ENCODE results near the gene ABCG5. TPM values are rescaled to one million over a fixed set of nuclear protein-coding genes. Genes with fewer than 3 reads are reported as not detected.

ABCG5 gene
- total RNA-seq, 2 experiments from 2014 or later = not detected

DNA sequence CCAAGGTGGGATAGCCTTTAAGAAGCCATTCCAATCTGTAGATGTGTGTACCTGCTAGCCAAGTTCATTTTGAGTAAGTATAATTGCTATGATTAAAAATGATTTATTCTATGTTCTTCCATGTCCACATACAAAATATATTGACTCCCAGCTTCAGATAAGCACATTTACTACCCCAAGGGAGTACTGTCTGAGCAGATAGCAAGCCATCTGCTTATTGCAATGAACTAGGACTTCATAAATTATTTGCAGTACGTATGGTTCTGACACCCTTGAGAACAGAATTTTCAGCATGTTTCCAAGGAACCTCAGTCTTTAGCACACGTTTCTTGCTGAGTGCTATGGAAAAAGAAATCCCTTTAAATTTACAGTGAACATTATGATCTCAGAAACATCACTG, 28.2 kb downstream of the ABCG5 start:
- no peaks in the 10 kb centered on the region for H3K4me1 ChIP-seq (ENCODE audit: insufficient read depth, low read length)
- no peaks in the 10 kb centered on the region for H3K9me3 ChIP-seq (ENCODE audit: control insufficient read depth in 1 of 2, insufficient read depth in 1 of 2, low read length in 2 of 2)
- H3K27me3 ChIP-seq (ENCODE audit: control insufficient read depth in 1 of 2, insufficient read depth in 2 of 2, low read length in 2 of 2) = no peaks in the 10 kb centered on the region
- no peaks in the 10 kb centered on the region for H3K9me3 Mint-ChIP-seq
- no peak overlapping the region for H3K27ac ChIP-seq (ENCODE audit: low read depth in 1 of 2, low read length in 2 of 2)
- TF ChIP-seq, protein P1, sequence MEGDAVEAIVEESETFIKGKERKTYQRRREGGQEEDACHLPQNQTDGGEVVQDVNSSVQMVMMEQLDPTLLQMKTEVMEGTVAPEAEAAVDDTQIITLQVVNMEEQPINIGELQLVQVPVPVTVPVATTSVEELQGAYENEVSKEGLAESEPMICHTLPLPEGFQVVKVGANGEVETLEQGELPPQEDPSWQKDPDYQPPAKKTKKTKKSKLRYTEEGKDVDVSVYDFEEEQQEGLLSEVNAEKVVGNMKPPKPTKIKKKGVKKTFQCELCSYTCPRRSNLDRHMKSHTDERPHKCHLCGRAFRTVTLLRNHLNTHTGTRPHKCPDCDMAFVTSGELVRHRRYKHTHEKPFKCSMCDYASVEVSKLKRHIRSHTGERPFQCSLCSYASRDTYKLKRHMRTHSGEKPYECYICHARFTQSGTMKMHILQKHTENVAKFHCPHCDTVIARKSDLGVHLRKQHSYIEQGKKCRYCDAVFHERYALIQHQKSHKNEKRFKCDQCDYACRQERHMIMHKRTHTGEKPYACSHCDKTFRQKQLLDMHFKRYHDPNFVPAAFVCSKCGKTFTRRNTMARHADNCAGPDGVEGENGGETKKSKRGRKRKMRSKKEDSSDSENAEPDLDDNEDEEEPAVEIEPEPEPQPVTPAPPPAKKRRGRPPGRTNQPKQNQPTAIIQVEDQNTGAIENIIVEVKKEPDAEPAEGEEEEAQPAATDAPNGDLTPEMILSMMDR (IDR thresholded peaks at IDR 0.05) = no peak
- no peak overlapping the region for H3K27ac Mint-ChIP-seq
- H3K4me1 Mint-ChIP-seq (ENCODE audit: low read depth) = no peaks in the 10 kb centered on the region
- CTCF ChIA-PET = no interaction called here
- H3K4me3 ChIP-seq (ENCODE audit: low read length) = no peak overlapping the region
- DNase-seq = no peak
- H3K27me3 Mint-ChIP-seq = no peaks in the 10 kb centered on the region
- ATAC-seq (ENCODE audit: poor library complexity) = no peak
- peaks cover 10% of the 10 kb centered on the region for H3K36me3 Mint-ChIP-seq (ENCODE audit: low read depth)
- H3K4me3 Mint-ChIP-seq = no peak overlapping the region
- no peaks in the 10 kb centered on the region for H3K36me3 ChIP-seq (ENCODE audit: insufficient read depth, low read length)
- POLR2A ChIA-PET = no interaction called here
- intact Hi-C loops (cut with DNase I, micrococcal nuclease) = no loop called here

DNA sequence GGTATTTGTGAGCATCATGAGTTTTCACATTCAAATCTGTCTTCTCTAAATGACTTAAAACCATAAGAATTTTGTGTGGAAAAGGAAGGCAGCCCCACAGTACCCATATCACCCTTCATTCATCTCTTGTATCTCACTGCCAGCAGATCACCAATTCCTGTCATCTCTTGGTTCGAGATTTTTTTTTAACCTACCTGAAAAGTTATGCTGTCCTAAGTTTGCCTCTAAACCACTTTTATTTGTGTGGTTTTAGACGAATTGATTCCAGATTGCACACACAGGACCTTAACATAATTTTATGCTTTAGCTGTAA, 32.0 kb downstream of the ABCG5 start:
- Mint-ChIP-seq H3K36me3 (ENCODE audit: low read depth) (peaks cover 17% of the 10 kb centered on the region), H3K9me3 (no peaks in the 10 kb centered on the region), H3K4me1 (ENCODE audit: low read depth) (no peaks in the 10 kb centered on the region), H3K27ac (no peak overlapping the region), H3K27me3 (no peaks in the 10 kb centered on the region), H3K4me3 (no peak overlapping the region)
- ChIA-PET POLR2A (no interaction called here), CTCF (no interaction called here)
- DNase-seq (no peak), ATAC-seq (ENCODE audit: poor library complexity) (no peak)
- Histone ChIP-seq H3K27me3 (ENCODE audit: control insufficient read depth in 1 of 2, insufficient read depth in 2 of 2, low read length in 2 of 2) (no peaks in the 10 kb centered on the region), H3K4me1 (ENCODE audit: insufficient read depth, low read length) (no peaks in the 10 kb centered on the region), H3K9me3 (ENCODE audit: control insufficient read depth in 1 of 2, insufficient read depth in 1 of 2, low read length in 2 of 2) (no peaks in the 10 kb centered on the region), H3K4me3 (ENCODE audit: low read length) (no peak overlapping the region), H3K36me3 (ENCODE audit: insufficient read depth, low read length) (no peaks in the 10 kb centered on the region), H3K27ac (ENCODE audit: low read depth in 1 of 2, low read length in 2 of 2) (no peak overlapping the region)
- intact Hi-C loops (cut with DNase I, micrococcal nuclease) = no loop called here
- TF ChIP-seq, protein P1 (IDR thresholded peaks at IDR 0.05) = no peak

DNA sequence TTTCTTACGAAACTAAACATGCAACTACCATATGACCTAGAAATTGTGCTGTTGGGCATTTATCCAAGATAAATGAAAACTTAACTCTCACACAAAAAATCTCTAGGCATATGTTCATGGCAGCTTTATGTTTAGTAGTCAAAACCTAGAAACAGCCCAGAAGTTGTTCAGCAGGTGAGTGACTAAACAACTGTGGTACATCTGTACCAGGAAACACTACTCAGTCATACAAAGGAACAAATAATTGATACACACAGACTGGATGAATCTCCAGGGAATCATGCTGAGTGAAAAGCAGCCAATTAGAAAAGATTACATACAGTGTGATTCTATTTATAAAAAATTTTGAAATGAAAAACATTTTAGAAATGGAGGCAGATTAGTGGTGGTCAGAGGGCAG, 35.5 kb downstream of the ABCG5 start:
- Mint-ChIP-seq H3K27me3 (no peaks in the 10 kb centered on the region), H3K36me3 (ENCODE audit: low read depth) (peaks cover 17% of the 10 kb centered on the region), H3K27ac (no peak overlapping the region), H3K4me3 (no peak overlapping the region), H3K9me3 (no peaks in the 10 kb centered on the region), H3K4me1 (ENCODE audit: low read depth) (no peaks in the 10 kb centered on the region)
- CTCF ChIA-PET = no interaction called here
- POLR2A ChIA-PET = no interaction called here
- no peak overlapping the region for H3K4me3 ChIP-seq (ENCODE audit: low read length)
- H3K36me3 ChIP-seq (ENCODE audit: insufficient read depth, low read length) = no peaks in the 10 kb centered on the region
- no peaks in the 10 kb centered on the region for H3K9me3 ChIP-seq (ENCODE audit: control insufficient read depth in 1 of 2, insufficient read depth in 1 of 2, low read length in 2 of 2)
- TF ChIP-seq, protein P1 (IDR thresholded peaks at IDR 0.05) = no peak
- ATAC-seq (ENCODE audit: poor library complexity) (no peak), DNase-seq (no peak)
- no peak overlapping the region for H3K27ac ChIP-seq (ENCODE audit: low read depth in 1 of 2, low read length in 2 of 2)
- no peaks in the 10 kb centered on the region for H3K27me3 ChIP-seq (ENCODE audit: control insufficient read depth in 1 of 2, insufficient read depth in 2 of 2, low read length in 2 of 2)
- no peaks in the 10 kb centered on the region for H3K4me1 ChIP-seq (ENCODE audit: insufficient read depth, low read length)
- intact Hi-C loops (cut with DNase I, micrococcal nuclease) = no loop called here

Measured in CD4-positive, alpha-beta T cell (primary cell).